Omental fat pad (tissue), 4 donors: ENCODE measurements around the gene CD320. TPM values are rescaled to one million over a fixed set of nuclear protein-coding genes. Genes with fewer than 3 reads are reported as not detected.
"Not testable (repeated sequence)": the region's sequence is repeated elsewhere in the genome, so short reads cannot be mapped to it uniquely, and the experiment has no call there.

ENCODE experiments used
- ATAC-seq: fragments of 150-250 bp; one replicate; pipeline ENCODE4 v1.9.1; 2016; ENCODE audit warnings: mild to moderate bottlenecking, moderate library complexity; ENCODE audit not compliant: low FRiP score
- DNase-seq: peaks from one replicate; pipeline ENCODE4 v3.0.0-alpha.2; 2019; ENCODE audit warnings: low spot score
- total RNA-seq, 4 donors: library from RNA; depleted of rRNA; stranded (reverse); fragments of >200 nt; gene quantifications; one replicate each; pipeline ENCODE4 v1.1.0, GENCODE V29; 2016
- TF ChIP-seq, protein P1 (sequence below), 3 donors: fragments of 450-650 bp; IDR thresholded peaks; one replicate each; pipeline ENCODE4 v1.5.1; 2016 to 2017; ENCODE audit warnings: antibody characterized with exemption in 3 of 3, mild to moderate bottlenecking in 3 of 3, moderate library complexity in 2 of 3

CD320 gene
- total RNA-seq, 4 donors from 2014 or later = 49.3 to 126 (median 79.3) TPM

- DNase-seq = peak; percentile 93
- ATAC-seq = peak; percentile 88
- TF ChIP-seq, protein P1, sequence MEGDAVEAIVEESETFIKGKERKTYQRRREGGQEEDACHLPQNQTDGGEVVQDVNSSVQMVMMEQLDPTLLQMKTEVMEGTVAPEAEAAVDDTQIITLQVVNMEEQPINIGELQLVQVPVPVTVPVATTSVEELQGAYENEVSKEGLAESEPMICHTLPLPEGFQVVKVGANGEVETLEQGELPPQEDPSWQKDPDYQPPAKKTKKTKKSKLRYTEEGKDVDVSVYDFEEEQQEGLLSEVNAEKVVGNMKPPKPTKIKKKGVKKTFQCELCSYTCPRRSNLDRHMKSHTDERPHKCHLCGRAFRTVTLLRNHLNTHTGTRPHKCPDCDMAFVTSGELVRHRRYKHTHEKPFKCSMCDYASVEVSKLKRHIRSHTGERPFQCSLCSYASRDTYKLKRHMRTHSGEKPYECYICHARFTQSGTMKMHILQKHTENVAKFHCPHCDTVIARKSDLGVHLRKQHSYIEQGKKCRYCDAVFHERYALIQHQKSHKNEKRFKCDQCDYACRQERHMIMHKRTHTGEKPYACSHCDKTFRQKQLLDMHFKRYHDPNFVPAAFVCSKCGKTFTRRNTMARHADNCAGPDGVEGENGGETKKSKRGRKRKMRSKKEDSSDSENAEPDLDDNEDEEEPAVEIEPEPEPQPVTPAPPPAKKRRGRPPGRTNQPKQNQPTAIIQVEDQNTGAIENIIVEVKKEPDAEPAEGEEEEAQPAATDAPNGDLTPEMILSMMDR (IDR thresholded peaks at IDR 0.05) = no peak
Observed at GRCh38 chr19:8321067-8321985, 13.2 kb upstream of the CD320 start, which contains the start of the genes NDUFA7 and RPS28. Gene NDUFA7, minus strand, starts transcription at chr19:8321375. Its CDS starts 17 bp downstream, at chr19:8321358. Gene RPS28, plus strand, starts transcription at chr19:8321496. Its CDS starts 35 bp downstream, at chr19:8321531.

DNA sequence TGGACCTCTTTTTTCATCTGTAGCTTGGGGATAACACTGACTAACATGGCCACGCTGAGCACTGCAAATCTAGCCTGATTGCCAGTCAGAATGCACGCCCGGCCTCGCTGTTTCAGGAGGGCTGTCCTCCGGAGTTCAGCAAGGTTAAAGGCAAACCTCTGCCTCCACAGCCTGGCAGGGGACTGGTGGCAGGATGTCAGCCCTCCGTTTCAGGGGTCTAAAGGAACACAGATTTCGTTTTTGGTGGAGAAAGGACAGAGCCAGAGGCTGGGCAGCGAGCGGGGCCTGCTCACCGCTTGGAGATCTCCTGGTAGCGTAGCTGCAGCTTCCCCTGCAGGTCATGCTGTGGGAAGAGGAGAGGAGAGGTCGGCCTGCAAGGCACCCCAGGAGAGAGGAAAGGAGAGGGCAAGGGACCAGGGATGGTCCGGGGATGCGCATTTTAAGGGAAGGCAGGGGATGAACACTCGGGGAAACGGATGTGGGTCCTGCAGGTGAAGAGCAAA is 12.5 kb upstream of the CD320 start:
- ATAC-seq (no peak), DNase-seq (no peak)
- TF ChIP-seq, protein P1 (IDR thresholded peaks at IDR 0.05) = no peak

GRCh38 chr19:8319807-8320520 is 11.8 kb upstream of the CD320 start:
- no peak for ATAC-seq
- DNase-seq = no peak
- TF ChIP-seq, protein P1 (IDR thresholded peaks at IDR 0.05) = no peak

DNA sequence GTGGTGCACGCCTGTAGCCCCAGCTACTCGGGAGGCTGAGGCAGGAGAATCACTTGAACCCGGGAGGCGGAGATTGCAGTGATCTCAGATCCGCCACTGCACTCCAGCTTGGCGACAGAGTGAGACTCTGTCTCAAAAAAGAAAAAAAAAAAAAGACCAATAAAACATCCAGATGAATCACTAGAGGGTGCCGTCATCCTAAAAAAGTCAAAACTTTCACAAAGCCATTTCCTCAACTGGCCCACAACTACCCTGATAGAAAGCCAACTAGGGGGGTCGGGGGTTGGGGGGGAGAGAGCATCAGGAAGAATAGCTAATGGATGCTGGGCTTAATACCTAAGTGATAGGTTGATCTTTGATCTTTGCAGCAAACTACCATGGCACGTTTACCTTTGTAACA is 10.7 kb upstream of the CD320 start:
- DNase-seq, ATAC-seq: not testable (repeated sequence)

DNA sequence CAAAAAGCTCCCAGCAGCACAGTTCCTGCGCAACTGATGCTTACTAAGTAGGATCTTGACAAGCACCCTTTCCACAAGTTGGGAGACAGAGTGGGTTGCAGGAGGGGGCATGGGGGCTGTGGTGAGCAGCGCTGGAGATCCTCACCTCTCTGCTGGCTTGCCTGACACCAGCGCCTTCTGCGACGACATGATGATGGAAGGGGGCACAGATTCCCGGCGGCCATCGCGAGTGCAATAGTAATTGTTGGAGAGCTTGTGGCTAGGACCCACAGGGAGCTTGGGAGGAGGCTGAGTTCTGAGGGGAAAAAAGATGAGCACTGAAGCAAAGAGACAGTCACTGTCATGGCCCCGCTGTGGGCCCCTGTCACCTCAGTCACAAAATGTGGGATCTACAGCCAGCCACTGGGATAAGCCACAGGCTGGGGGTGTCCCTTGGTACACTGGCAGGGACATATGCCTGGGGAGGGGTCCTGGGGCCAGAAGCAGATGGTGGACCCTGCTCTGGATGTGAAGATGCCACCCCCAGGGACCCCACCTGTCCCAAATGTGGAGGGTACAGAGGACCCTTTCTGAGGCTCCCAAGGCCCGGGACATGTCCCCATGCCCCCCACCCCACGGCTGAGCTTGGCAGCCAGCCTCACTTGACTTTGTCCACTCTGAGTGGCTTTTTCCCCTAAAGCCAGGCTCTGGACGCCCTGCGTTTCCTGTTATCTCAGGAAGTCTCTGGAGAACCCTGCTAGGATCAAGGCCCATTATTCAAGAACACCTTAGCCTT is 8.4 kb upstream of the CD320 start:
- TF ChIP-seq, protein P1 (IDR thresholded peaks at IDR 0.05) = no peak
- ATAC-seq (no peak), DNase-seq (no peak)

GRCh38 chr19:8314981-8315640 is 7.0 kb upstream of the CD320 start:
- ATAC-seq, DNase-seq: not testable (repeated sequence)

- no peak for ATAC-seq
- DNase-seq = no peak
Observed at GRCh38 chr19:8311461-8312260, 3.5 kb upstream of the CD320 start.

More at GRCh38 chr19:8311461-8312260, 3.5 kb upstream of the CD320 start:
- TF ChIP-seq, protein P1 (IDR thresholded peaks at IDR 0.05) = no peak
